PC-3 (cell line): ENCODE results near the gene PSMD6.

ENCODE experiments used
- CTCF ChIP-seq: fragments of 300-600 bp; sonication (generic); conservative IDR thresholded peaks from 2 replicates; pipeline ENCODE4 v1.5.1; 2017; ENCODE audit warnings: antibody characterized with exemption, low read depth, mild to moderate bottlenecking, low read length
- EZH2 ChIP-seq: fragments of 300-600 bp; sonication (generic); IDR thresholded peaks from one replicate; pipeline ENCODE4 v1.6.1; 2017; ENCODE audit warnings: antibody characterized with exemption, mild to moderate bottlenecking, low read length; ENCODE audit not compliant: unreplicated experiment

GRCh38 chr3:64059484-64060175, 36.3 kb upstream of the PSMD6 start:
- TF ChIP-seq CTCF (no peak), EZH2 (no peak)
